HL-60 (cell line): ENCODE results near the gene CEPT1.

Experiments used
- DNase-seq, 2 experiments: peaks; one replicate each; pipeline ENCODE4 v3.0.0-alpha.2; 2010 to 2020; ENCODE audit warnings: low read depth in 1 of 2, low spot score in 1 of 2
- H3K27ac ChIP-seq: fragments of 250-450 bp; sonication (Bioruptor Pico); replicated peaks from 2 replicates; pipeline ENCODE4 v1.5.1; 2020; ENCODE audit warnings: mild to moderate bottlenecking, moderate library complexity
- H3K27me3 ChIP-seq: fragments of 250-450 bp; sonication (Bioruptor Pico); 2 replicates; pipeline ENCODE4 v1.5.1; 2021; ENCODE audit warnings: mild to moderate bottlenecking, moderate library complexity; ENCODE audit not compliant: insufficient read depth, poor library complexity, severe bottlenecking
- H3K4me3 ChIP-seq: replicated peaks from 2 replicates; pipeline ENCODE4 v1.5.1; 2011; ENCODE audit warnings: mild to moderate bottlenecking, control low read depth, low read length; ENCODE audit not compliant: insufficient read depth
- GABPA ChIP-seq: IDR thresholded peaks from 2 replicates; pipeline ENCODE4 v1.6.1; 2012; ENCODE audit warnings: low read depth
- POLR2AphosphoS5 ChIP-seq: IDR thresholded peaks from 2 replicates; pipeline ENCODE4 v1.6.1; 2012; ENCODE audit warnings: low read depth
- SPI1 ChIP-seq: IDR thresholded peaks from 2 replicates; pipeline ENCODE4 v1.6.1; 2012; ENCODE audit warnings: low read depth, mild to moderate bottlenecking, borderline replicate concordance
- TF ChIP-seq, protein P1 (sequence below): IDR thresholded peaks from 2 replicates; pipeline ENCODE4 v1.6.1; 2012; ENCODE audit warnings: low read depth; ENCODE audit not compliant: insufficient replicate concordance
- TF ChIP-seq, protein P2 (sequence below): IDR thresholded peaks from one replicate; pipeline ENCODE4 v1.5.1; 2011; ENCODE audit warnings: low read length, control low read depth, inconsistent platforms; ENCODE audit not compliant: insufficient read depth

Gene CEPT1

DNA sequence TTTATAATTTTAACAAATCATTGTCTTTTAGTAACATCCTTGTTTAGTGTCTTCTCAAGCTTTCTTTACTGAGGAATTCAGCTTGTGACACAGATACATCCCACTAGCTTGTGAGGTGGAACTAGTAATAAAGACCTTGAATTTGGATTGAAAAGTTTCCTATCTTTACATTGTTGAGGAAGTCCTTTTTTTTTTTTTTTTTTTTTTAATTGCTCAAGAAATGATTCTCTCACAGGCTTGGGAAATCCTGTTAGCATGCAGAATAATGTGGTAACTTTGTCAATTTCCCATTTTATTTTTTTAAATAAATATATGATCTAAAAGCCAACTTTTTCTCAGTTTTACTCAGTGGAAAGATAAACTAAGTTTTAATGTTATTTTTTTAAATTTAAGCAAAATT is 44.6 kb downstream of the CEPT1 start:
- peak overlapping the region; percentile 36 for H3K27ac ChIP-seq
- TF ChIP-seq, protein P1, sequence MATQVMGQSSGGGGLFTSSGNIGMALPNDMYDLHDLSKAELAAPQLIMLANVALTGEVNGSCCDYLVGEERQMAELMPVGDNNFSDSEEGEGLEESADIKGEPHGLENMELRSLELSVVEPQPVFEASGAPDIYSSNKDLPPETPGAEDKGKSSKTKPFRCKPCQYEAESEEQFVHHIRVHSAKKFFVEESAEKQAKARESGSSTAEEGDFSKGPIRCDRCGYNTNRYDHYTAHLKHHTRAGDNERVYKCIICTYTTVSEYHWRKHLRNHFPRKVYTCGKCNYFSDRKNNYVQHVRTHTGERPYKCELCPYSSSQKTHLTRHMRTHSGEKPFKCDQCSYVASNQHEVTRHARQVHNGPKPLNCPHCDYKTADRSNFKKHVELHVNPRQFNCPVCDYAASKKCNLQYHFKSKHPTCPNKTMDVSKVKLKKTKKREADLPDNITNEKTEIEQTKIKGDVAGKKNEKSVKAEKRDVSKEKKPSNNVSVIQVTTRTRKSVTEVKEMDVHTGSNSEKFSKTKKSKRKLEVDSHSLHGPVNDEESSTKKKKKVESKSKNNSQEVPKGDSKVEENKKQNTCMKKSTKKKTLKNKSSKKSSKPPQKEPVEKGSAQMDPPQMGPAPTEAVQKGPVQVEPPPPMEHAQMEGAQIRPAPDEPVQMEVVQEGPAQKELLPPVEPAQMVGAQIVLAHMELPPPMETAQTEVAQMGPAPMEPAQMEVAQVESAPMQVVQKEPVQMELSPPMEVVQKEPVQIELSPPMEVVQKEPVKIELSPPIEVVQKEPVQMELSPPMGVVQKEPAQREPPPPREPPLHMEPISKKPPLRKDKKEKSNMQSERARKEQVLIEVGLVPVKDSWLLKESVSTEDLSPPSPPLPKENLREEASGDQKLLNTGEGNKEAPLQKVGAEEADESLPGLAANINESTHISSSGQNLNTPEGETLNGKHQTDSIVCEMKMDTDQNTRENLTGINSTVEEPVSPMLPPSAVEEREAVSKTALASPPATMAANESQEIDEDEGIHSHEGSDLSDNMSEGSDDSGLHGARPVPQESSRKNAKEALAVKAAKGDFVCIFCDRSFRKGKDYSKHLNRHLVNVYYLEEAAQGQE: no peak
- TF ChIP-seq SPI1: peak; percentile 52; the same call in 1 of the 2 replicates
- no peak for DNase-seq
- H3K27me3 ChIP-seq: no peaks in the 10 kb centered on the region
- H3K4me3 ChIP-seq: no peak overlapping the region

DNA sequence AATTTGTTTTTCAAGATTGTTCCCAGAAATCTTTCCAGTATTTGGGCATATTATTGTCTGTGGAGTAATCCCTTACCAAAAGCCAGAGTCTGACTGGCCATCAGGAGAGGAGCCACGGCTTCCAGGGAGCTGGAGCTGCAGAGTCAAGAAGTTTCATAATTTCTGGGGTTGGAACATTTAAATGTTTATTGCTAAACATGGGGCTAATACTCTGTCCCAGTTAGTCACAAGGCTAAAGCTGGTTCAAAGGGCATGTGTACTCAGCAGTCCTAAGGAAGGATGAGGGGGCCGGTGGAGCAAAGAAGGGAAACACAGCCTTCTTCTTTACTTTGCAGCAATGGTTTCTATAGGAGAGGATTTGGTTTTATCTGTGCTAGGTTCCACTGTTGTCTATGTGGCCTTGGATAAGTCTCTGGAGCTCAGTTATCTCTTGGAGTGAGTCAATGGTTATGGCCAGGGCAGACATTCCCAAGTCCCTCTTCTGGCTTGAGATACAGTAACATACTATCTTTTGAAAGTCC is 51.0 kb downstream of the CEPT1 start:
- TF ChIP-seq SPI1 (no peak), GABPA (no peak), POLR2AphosphoS5 (no peak)
- TF ChIP-seq, protein P1: no peak
- TF ChIP-seq, protein P2, sequence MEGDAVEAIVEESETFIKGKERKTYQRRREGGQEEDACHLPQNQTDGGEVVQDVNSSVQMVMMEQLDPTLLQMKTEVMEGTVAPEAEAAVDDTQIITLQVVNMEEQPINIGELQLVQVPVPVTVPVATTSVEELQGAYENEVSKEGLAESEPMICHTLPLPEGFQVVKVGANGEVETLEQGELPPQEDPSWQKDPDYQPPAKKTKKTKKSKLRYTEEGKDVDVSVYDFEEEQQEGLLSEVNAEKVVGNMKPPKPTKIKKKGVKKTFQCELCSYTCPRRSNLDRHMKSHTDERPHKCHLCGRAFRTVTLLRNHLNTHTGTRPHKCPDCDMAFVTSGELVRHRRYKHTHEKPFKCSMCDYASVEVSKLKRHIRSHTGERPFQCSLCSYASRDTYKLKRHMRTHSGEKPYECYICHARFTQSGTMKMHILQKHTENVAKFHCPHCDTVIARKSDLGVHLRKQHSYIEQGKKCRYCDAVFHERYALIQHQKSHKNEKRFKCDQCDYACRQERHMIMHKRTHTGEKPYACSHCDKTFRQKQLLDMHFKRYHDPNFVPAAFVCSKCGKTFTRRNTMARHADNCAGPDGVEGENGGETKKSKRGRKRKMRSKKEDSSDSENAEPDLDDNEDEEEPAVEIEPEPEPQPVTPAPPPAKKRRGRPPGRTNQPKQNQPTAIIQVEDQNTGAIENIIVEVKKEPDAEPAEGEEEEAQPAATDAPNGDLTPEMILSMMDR: no peak
- no peak overlapping the region for H3K4me3 ChIP-seq
- peak overlapping the region; percentile 5; the same call in 1 of the 2 replicates for H3K27ac ChIP-seq
- H3K27me3 ChIP-seq: no peaks in the 10 kb centered on the region
- DNase-seq: peak; percentile 73 to 94

DNA sequence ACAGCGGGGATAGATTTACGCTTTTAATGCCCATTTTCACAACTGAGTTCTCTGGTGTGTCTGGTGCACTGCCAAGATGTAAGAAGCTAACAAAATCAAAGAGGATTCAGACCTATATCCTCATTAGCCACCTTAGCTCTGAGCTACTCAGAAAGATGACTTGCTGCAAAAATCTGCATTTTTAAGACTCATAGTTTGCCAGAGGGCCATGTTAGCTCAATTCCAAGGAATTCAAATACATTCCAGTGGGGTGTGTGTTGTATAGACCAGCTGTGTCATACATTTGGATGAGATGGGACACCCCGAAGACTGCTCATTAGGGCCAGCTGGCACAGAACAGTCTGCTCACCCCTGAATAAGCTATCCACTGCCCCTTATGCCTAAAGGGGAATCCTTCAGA is 51.5 kb downstream of the CEPT1 start:
- DNase-seq: no peak
- TF ChIP-seq SPI1: no peak
- TF ChIP-seq POLR2AphosphoS5: no peak
- TF ChIP-seq, protein P2: no peak
- Histone ChIP-seq H3K27ac (peak overlapping the region; percentile 5), H3K27me3 (no peaks in the 10 kb centered on the region), H3K4me3 (no peak overlapping the region)

DNA sequence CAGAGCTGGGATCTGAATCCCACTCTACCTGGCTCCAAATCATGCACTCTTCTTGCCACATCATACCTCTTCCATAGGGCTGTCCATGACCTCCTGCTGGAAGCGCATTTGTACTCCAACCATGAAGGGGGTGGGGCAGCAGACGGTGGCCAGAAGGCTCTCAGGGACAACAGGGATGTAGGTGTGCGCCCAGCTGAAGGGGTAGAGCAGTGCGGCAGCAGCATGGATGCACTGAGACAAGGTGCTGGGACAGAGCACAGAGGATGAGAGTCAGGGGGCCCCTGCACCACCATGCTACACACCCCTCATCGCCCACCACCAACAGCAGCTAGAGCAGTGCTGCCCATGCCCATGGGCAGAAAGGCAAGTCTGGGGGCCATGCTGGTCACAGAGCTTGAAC is 52.1 kb downstream of the CEPT1 start:
- no peak for DNase-seq
- TF ChIP-seq SPI1 (no peak), GABPA (no peak), POLR2AphosphoS5 (no peak)
- TF ChIP-seq, protein P1: no peak
- TF ChIP-seq, protein P2: no peak
- Histone ChIP-seq H3K27me3 (no peaks in the 10 kb centered on the region), H3K27ac (peak overlapping the region; percentile 42), H3K4me3 (no peak overlapping the region)
